Measurements from ENCODE around the gene PRCD.

The PRCD gene

GRCh38 chr17:76575570-76575969 lies 35.7 kb downstream of the PRCD start:
- DNase-seq: no peak

- no peak for DNase-seq
These were observed 36.3 kb downstream of the PRCD start for GRCh38 chr17:76576189-76576588.

GRCh38 chr17:76577876-76578275 lies 38.0 kb downstream of the PRCD start:
- DNase-seq: no peak

GRCh38 chr17:76578376-76578775 lies 38.5 kb downstream of the PRCD start:
- DNase-seq: no peak

GRCh38 chr17:76579281-76579680 lies 39.4 kb downstream of the PRCD start:
- DNase-seq: no peak

GRCh38 chr17:76581515-76581914 lies 41.7 kb downstream of the PRCD start:
- DNase-seq: no peak

GRCh38 chr17:76582660-76583059 lies 42.8 kb downstream of the PRCD start:
- DNase-seq: no peak

GRCh38 chr17:76584427-76585032 lies 44.7 kb downstream of the PRCD start:
- DNase-seq: no peak

GRCh38 chr17:76585033-76585648 lies 45.3 kb downstream of the PRCD start:
- DNase-seq: no peak

GRCh38 chr17:76585649-76586593 lies 46.1 kb downstream of the PRCD start, which contains the start of gene ST6GALNAC2:
ST6GALNAC2 (minus strand) TSS chr17:76585860; CDS start chr17:76585808, 52 bp downstream.
- DNase-seq: peak; percentile 20

- DNase-seq: peak; percentile 70
These were observed 47.1 kb downstream of the PRCD start for GRCh38 chr17:76586741-76587487.

GRCh38 chr17:76588182-76588581 lies 48.3 kb downstream of the PRCD start:
- DNase-seq: no peak

- peak; percentile 8 for DNase-seq
These were observed 53.6 kb downstream of the PRCD start for GRCh38 chr17:76593384-76593826.

- no peak for DNase-seq
These were observed 54.1 kb downstream of the PRCD start for GRCh38 chr17:76593959-76594358.

GRCh38 chr17:76594690-76595089 lies 54.8 kb downstream of the PRCD start:
- no peak for DNase-seq

Data from DMS79 treated with DMSO at 0.1 percent for 48 hours (cell line).